GM20431 (cell line): ENCODE data around the gene CBS.
"Not testable (repeated sequence)": the region's sequence is repeated elsewhere in the genome, so short reads cannot be mapped to it uniquely, and the experiment has no call there.

ENCODE experiments used
- in situ Hi-C: fragments of 300-500 bp; cut with MseI, MboI; formaldehyde crosslinking; loops from one replicate; pipeline ENCODE4 v1.15.0; 2020; ENCODE audit warnings: low sequenced_read_pairs; ENCODE audit not compliant: unreplicated experiment

CBS gene

GRCh38 chr21:43027846-43028731 is 47.5 kb downstream of the CBS start:
- in situ Hi-C loops: no loop called here

- in situ Hi-C loops: no loop called here
Observed at GRCh38 chr21:43025636-43026180, 49.9 kb downstream of the CBS start.

GRCh38 chr21:43024439-43025136 is 51.0 kb downstream of the CBS start:
- in situ Hi-C loops: no loop called here

- in situ Hi-C loops: no loop called here
Observed at GRCh38 chr21:43023175-43023574, 52.5 kb downstream of the CBS start.

GRCh38 chr21:43021756-43022600 is 53.7 kb downstream of the CBS start:
- in situ Hi-C loops: no loop called here

GRCh38 chr21:43021191-43021590 is 54.4 kb downstream of the CBS start:
- in situ Hi-C loops: no loop called here

GRCh38 chr21:43020771-43021170 is 54.9 kb downstream of the CBS start:
- in situ Hi-C loops: no loop called here

- in situ Hi-C loops: no loop called here
Observed at GRCh38 chr21:43020177-43020576, 55.5 kb downstream of the CBS start.

- in situ Hi-C loops: no loop called here
Observed at GRCh38 chr21:43018519-43018918, 57.1 kb downstream of the CBS start.

GRCh38 chr21:43016728-43017127 is 58.9 kb downstream of the CBS start:
- in situ Hi-C loops: no loop called here

GRCh38 chr21:43015906-43016540 is 59.6 kb downstream of the CBS start:
- in situ Hi-C loops: no loop called here

- in situ Hi-C loops: no loop called here
Observed at GRCh38 chr21:43012596-43012995, 63.0 kb downstream of the CBS start.

- in situ Hi-C loops: no loop called here
Observed at GRCh38 chr21:43006874-43007208, 68.8 kb downstream of the CBS start.

- in situ Hi-C loops: not testable (repeated sequence)
Observed at GRCh38 chr21:43006051-43006873, 69.4 kb downstream of the CBS start.

GRCh38 chr21:43005635-43006034 is 70.0 kb downstream of the CBS start:
- in situ Hi-C loops: no loop called here

GRCh38 chr21:43004926-43005325 is 70.7 kb downstream of the CBS start:
- in situ Hi-C loops: no loop called here
